Measurements from ENCODE around the gene SLC6A5.

SLC6A5 gene

GRCh38 chr11:20707876-20708275 is 108.5 kb downstream of the SLC6A5 start:
- CTCF ChIA-PET: no interaction called here

More at GRCh38 chr11:20707876-20708275, 108.5 kb downstream of the SLC6A5 start:
- no peak for DNase-seq (ENCODE audit: extremely low spot score)
- no peak for TF ChIP-seq CTCF (IDR thresholded peaks at IDR 0.05; ENCODE audit: control extremely low read depth, extremely low read depth, low read depth, missing control alignments)
- POLR2A ChIA-PET: no interaction called here
